Keratinocyte (primary cell): Measurements from ENCODE around the gene QRSL1.

Experiments
- CTCF ChIP-seq, 3 experiments: IDR thresholded peaks in 1 of 3; conservative IDR thresholded peaks in 1 of 3; optimal IDR thresholded peaks in 1 of 3; 2 replicates in 2 of 3; 3 replicates in 1 of 3; pipeline versions ENCODE3 to v1.5.1; 2011; ENCODE audit warnings: low read length in 3 of 3, mild to moderate bottlenecking in 3 of 3, moderate library complexity in 2 of 3, control low read depth in 1 of 3, inconsistent platforms in 1 of 3; ENCODE audit not compliant: insufficient read depth in 2 of 3; ENCODE audit errors: extremely low read depth in 1 of 3
- EZH2 ChIP-seq: IDR thresholded peaks from one replicate; pipeline ENCODE4 v1.6.1; 2012; ENCODE audit warnings: inconsistent platforms, mild to moderate bottlenecking, low read length, moderate library complexity

- TF ChIP-seq CTCF (optimal IDR thresholded peaks at IDR 0.05 in 1 of 3, IDR thresholded peaks at IDR 0.05 in 1 of 3, conservative IDR thresholded peaks at IDR 0.05 in 1 of 3; ENCODE audit: extremely low read depth in 1 of 3, insufficient read depth in 2 of 3, low read length in 3 of 3): no peak
- no peak for TF ChIP-seq EZH2
Observed at GRCh38 chr6:106716966-106717365, 87.6 kb downstream of the QRSL1 start.
